Bronchial epithelial cell (primary cell): Measurements from ENCODE around the gene ZFP28. TPM values are rescaled to one million over a fixed set of nuclear protein-coding genes. Genes with fewer than 3 reads are reported as not detected.

Experiments used
- DNase-seq: peaks from one replicate; pipeline ENCODE4 v3.0.0-alpha.2; 2010; ENCODE audit warnings: low read depth
- FAIRE-seq: peaks from 2 replicates; lab custom pipeline; 2011; peaks lifted over from hg19 to GRCh38; lab: Jason Lieb, UNC
- H3K27me3 ChIP-seq: 2 replicates; pipeline ENCODE4 v1.5.1; 2011; ENCODE audit warnings: low read length; ENCODE audit not compliant: control insufficient read depth, insufficient read depth
- H3K36me3 ChIP-seq: 2 replicates; pipeline ENCODE4 v1.5.1; 2011; ENCODE audit warnings: low read length; ENCODE audit not compliant: control insufficient read depth, insufficient read depth
- H3K4me3 ChIP-seq: 2 replicates; pipeline ENCODE4 v1.5.1; 2011; ENCODE audit warnings: mild to moderate bottlenecking, low read depth, low read length, control low read depth
- CTCF ChIP-seq: IDR thresholded peaks from 2 replicates; pipeline ENCODE4 v1.5.1; 2011; ENCODE audit warnings: mild to moderate bottlenecking, moderate library complexity, low read length, control low read depth, inconsistent platforms; ENCODE audit not compliant: insufficient read depth, severe bottlenecking
- total RNA-seq: library from RNA; depleted of rRNA; stranded (reverse); fragments of >200 nt; gene quantifications from 2 replicates; pipeline ENCODE4 v1.2.1, GENCODE V29; 2014

Gene ZFP28
- total RNA-seq, 1 donor from 2014 or later, result 5.3 TPM

GRCh38 chr19:56596676-56597075 is 57.9 kb downstream of the ZFP28 start:
- Histone ChIP-seq H3K36me3 (peaks cover 4% of the 10 kb centered on the region), H3K4me3 (no peak overlapping the region), H3K27me3 (no peaks in the 10 kb centered on the region)
- FAIRE-seq (no peak), DNase-seq (no peak)
- no peak for TF ChIP-seq CTCF

DNA sequence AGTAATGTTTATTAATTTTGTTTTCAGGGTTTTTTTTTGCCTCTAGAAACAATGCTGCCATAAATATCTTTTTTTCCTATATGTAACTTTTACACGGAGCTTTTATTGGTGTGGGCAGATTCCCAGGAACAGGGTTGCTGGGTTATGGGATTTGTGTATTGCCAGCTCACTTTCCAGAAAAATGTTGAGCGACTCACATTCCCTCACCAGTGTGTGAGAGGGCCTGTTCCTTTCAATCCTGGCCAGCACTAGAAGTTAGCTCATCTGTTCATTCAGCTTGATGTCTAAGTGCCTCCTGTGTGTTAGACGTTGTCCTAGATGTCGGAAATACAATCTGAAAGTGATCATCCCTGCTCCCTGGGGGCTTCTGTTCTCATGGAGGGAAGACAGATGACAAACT is 58.9 kb downstream of the ZFP28 start:
- Histone ChIP-seq H3K36me3 (peaks cover 4% of the 10 kb centered on the region), H3K27me3 (no peaks in the 10 kb centered on the region), H3K4me3 (no peak overlapping the region)
- no peak for DNase-seq
- TF ChIP-seq CTCF, result no peak
- FAIRE-seq, result no peak

GRCh38 chr19:56601375-56601774 is 62.6 kb downstream of the ZFP28 start:
- H3K36me3 ChIP-seq, result peaks cover 6% of the 10 kb centered on the region
- TF ChIP-seq CTCF, result no peak
- DNase-seq (peak; percentile 23), FAIRE-seq (peak; percentile 90)
- no peaks in the 10 kb centered on the region for H3K27me3 ChIP-seq
- no peak overlapping the region for H3K4me3 ChIP-seq

- no peak for TF ChIP-seq CTCF
- FAIRE-seq (no peak), DNase-seq (no peak)
Measured at GRCh38 chr19:56603829-56604228, 65.1 kb downstream of the ZFP28 start.

More at GRCh38 chr19:56603829-56604228, 65.1 kb downstream of the ZFP28 start:
- Histone ChIP-seq H3K4me3 (no peak overlapping the region), H3K36me3 (peaks cover 6% of the 10 kb centered on the region), H3K27me3 (no peaks in the 10 kb centered on the region)

Other genes with a start within 250 kb of the ZFP28 start
- gene ZSCAN5A, start 224.1 kb upstream of the ZFP28 start, total RNA-seq, result 4.9 and 5.0 TPM in 2 replicates
- gene ZNF582, start 145.4 kb upstream of the ZFP28 start, total RNA-seq, result 1.1 and 2.4 TPM in 2 replicates
- gene ZNF583, start 134.6 kb upstream of the ZFP28 start, total RNA-seq, result 2.9 and 3.4 TPM in 2 replicates
- gene ZNF667, start 61.6 kb upstream of the ZFP28 start, total RNA-seq, result 1.2 and 2.6 TPM in 2 replicates
- 1.3 and 3.1 TPM in 2 replicates for gene ZNF471, start 31.1 kb upstream of the ZFP28 start, total RNA-seq
- 2.9 and 4.4 TPM in 2 replicates for gene ZNF470, start 28.5 kb downstream of the ZFP28 start, total RNA-seq
- 5.6 and 6.1 TPM in 2 replicates for gene ZNF71, start 56.4 kb downstream of the ZFP28 start, total RNA-seq
- 0.13 TPM in 1 of 2 replicates, not detected in the other for gene SMIM17, start 104.2 kb downstream of the ZFP28 start, total RNA-seq
- under 0.01 TPM in 2 replicates for gene ZNF835, start 132.8 kb downstream of the ZFP28 start, total RNA-seq